Neural progenitor cell (in vitro differentiated cells): Measurements from ENCODE around the gene NT5DC1. TPM values are rescaled to one million over a fixed set of nuclear protein-coding genes. Genes with fewer than 3 reads are reported as not detected.

Experiments
- DNase-seq: peaks from one replicate; pipeline ENCODE4 v3.0.0-alpha.2; 2016; ENCODE audit warnings: low spot score
- H2AFZ ChIP-seq: fragments of 200-600 bp; sonication (generic); replicated peaks from 2 replicates; pipeline ENCODE4 v1.6.1; 2016; ENCODE audit warnings: antibody characterized with exemption
- H3F3A ChIP-seq: fragments of 200-600 bp; sonication (generic); 2 replicates; pipeline ENCODE4 v1.6.1; 2016; ENCODE audit warnings: antibody characterized with exemption, low read depth
- H3K27ac ChIP-seq: fragments of 200-600 bp; sonication (generic); 2 replicates; pipeline ENCODE4 v1.5.1; 2016; ENCODE audit warnings: mild to moderate bottlenecking
- H3K27me3 ChIP-seq: fragments of 200-600 bp; sonication (generic); 2 replicates; pipeline ENCODE4 v1.6.1; 2016; ENCODE audit warnings: mild to moderate bottlenecking, moderate library complexity
- H3K36me3 ChIP-seq: fragments of 200-600 bp; sonication (generic); 2 replicates; pipeline ENCODE4 v1.5.1; 2016
- H3K4me1 ChIP-seq: fragments of 200-600 bp; sonication (generic); 2 replicates; pipeline ENCODE4 v1.6.1; 2016; ENCODE audit warnings: mixed run types
- H3K4me2 ChIP-seq: fragments of 200-600 bp; sonication (generic); 2 replicates; pipeline ENCODE4 v1.6.1; 2016
- H3K4me3 ChIP-seq: fragments of 200-600 bp; sonication (generic); 2 replicates; pipeline ENCODE4 v1.5.1; 2016
- H3K79me2 ChIP-seq: fragments of 200-600 bp; sonication (generic); 2 replicates; pipeline ENCODE4 v1.6.1; 2016; ENCODE audit warnings: low read depth
- H3K9ac ChIP-seq: fragments of 200-600 bp; sonication (generic); 2 replicates; pipeline ENCODE4 v1.6.1; 2016
- H3K9me3 ChIP-seq: fragments of 200-600 bp; sonication (generic); 2 replicates; pipeline ENCODE4 v1.5.1; 2016; ENCODE audit warnings: low read depth
- H4K20me1 ChIP-seq: fragments of 200-600 bp; sonication (generic); 2 replicates; pipeline ENCODE4 v1.6.1; 2016; ENCODE audit warnings: low read depth
- H3K27ac Mint-ChIP-seq: 3 replicates; pipeline ENCODE4 v1.8.0; 2021; ENCODE audit warnings: mixed read lengths
- H3K27me3 Mint-ChIP-seq: 2 replicates; pipeline ENCODE4 v1.8.0; 2022; ENCODE audit warnings: low read depth, mild to moderate bottlenecking, inconsistent platforms, moderate library complexity, mixed read lengths; ENCODE audit not compliant: insufficient read depth
- H3K36me3 Mint-ChIP-seq: 3 replicates; pipeline ENCODE4 v1.8.0; 2021; ENCODE audit warnings: mixed read lengths
- H3K4me1 Mint-ChIP-seq: 3 replicates; pipeline ENCODE4 v1.8.0; 2021; ENCODE audit warnings: mixed read lengths
- H3K4me3 Mint-ChIP-seq: 3 replicates; pipeline ENCODE4 v1.8.0; 2021; ENCODE audit warnings: mild to moderate bottlenecking, moderate library complexity, mixed read lengths
- H3K9me3 Mint-ChIP-seq: 3 replicates; pipeline ENCODE4 v1.8.0; 2020; ENCODE audit warnings: mixed read lengths
- CTCF ChIP-seq: fragments of 200-600 bp; sonication (generic); IDR thresholded peaks from 2 replicates; pipeline ENCODE4 v1.5.1; 2017; ENCODE audit warnings: antibody characterized with exemption, mild to moderate bottlenecking
- EZH2 ChIP-seq: fragments of 200-600 bp; sonication (generic); IDR thresholded peaks from 2 replicates; pipeline ENCODE4 v1.6.1; 2017; ENCODE audit warnings: antibody characterized with exemption, mild to moderate bottlenecking, moderate library complexity
- EZH2phosphoT487 ChIP-seq: fragments of 200-600 bp; sonication (generic); IDR thresholded peaks from 2 replicates; pipeline ENCODE4 v1.6.1; 2017; ENCODE audit warnings: antibody characterized with exemption
- total RNA-seq: library from RNA; depleted of rRNA; stranded (reverse); fragments of >200 nt; gene quantifications from 2 replicates; pipeline ENCODE4 v1.2.3, GENCODE V29; 2015; ENCODE audit warnings: low replicate concordance

NT5DC1 gene
- total RNA-seq, 1 donor from 2014 or later = 19.3 TPM

DNA sequence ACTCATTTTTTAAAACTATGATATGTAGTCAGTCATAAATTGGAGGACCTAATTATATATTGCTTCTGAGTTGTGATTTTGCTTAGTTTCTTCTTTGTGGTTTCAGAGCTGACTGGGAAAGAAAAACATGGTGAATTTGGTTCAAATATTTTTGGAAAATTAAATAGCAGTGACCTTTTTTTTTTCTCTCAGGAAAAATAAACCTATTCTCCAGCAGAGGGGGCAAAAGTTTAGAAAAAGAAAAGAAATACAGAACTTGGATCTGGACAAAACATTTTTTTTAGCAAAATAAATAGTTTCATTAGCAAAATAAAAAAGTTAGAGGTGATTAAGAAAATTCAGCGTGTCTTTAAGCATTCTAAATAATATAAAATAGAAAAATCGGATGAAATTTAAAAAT lies 15.1 kb downstream of the NT5DC1 start:
- H3K4me3 ChIP-seq = no peak overlapping the region
- Mint-ChIP-seq H3K9me3 (no peaks in the 10 kb centered on the region), H3K27ac (no peak overlapping the region), H3K4me1 (no peaks in the 10 kb centered on the region), H3K4me3 (no peak overlapping the region), H3K27me3 (no peaks in the 10 kb centered on the region), H3K36me3 (peaks cover 11% of the 10 kb centered on the region)
- H2AFZ ChIP-seq = no peak overlapping the region
- no peak overlapping the region for H3K27ac ChIP-seq
- H4K20me1 ChIP-seq = no peaks in the 10 kb centered on the region
- TF ChIP-seq CTCF = peak; percentile 54
- TF ChIP-seq EZH2phosphoT487 = no peak
- DNase-seq = no peak
- H3F3A ChIP-seq = no peaks in the 10 kb centered on the region
- no peaks in the 10 kb centered on the region for H3K9me3 ChIP-seq
- H3K4me2 ChIP-seq = no peak overlapping the region
- H3K4me1 ChIP-seq = no peaks in the 10 kb centered on the region
- H3K36me3 ChIP-seq = peaks cover 12% of the 10 kb centered on the region
- no peaks in the 10 kb centered on the region for H3K79me2 ChIP-seq
- H3K27me3 ChIP-seq = no peaks in the 10 kb centered on the region
- no peak overlapping the region for H3K9ac ChIP-seq

DNA sequence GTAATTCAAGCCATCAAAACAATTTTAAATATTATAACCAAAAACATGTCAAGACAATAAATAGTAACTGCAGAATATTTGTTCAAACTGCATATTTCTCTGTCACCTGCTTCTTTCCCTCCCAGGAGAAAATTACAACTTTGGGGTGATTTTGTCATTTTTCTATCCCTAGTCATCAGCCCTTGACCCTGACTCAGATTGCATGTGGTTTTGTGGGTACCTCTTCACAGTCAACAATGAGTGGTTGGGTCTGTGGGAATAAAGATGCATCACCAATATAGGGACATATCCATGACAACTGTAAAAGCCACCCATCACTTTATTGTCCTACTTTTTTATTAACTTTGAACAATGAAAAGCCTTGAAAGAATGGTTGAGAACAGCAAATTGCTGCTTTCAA lies 18.0 kb downstream of the NT5DC1 start:
- DNase-seq = no peak
- no peak overlapping the region for H3K4me3 Mint-ChIP-seq
- Histone ChIP-seq H3K9me3 (no peaks in the 10 kb centered on the region), H3K4me1 (no peaks in the 10 kb centered on the region), H2AFZ (no peak overlapping the region), H3K36me3 (peaks cover 12% of the 10 kb centered on the region), H3K4me3 (no peak overlapping the region), H3K27ac (no peak overlapping the region), H3K79me2 (no peaks in the 10 kb centered on the region), H3K9ac (no peak overlapping the region), H3K4me2 (no peak overlapping the region), H3K27me3 (no peaks in the 10 kb centered on the region), H4K20me1 (no peaks in the 10 kb centered on the region), H3F3A (no peaks in the 10 kb centered on the region)
- TF ChIP-seq EZH2phosphoT487 = no peak
- no peak for TF ChIP-seq EZH2
- no peak for TF ChIP-seq CTCF
- H3K9me3 Mint-ChIP-seq = no peaks in the 10 kb centered on the region
- no peak overlapping the region for H3K27ac Mint-ChIP-seq
- H3K27me3 Mint-ChIP-seq = no peaks in the 10 kb centered on the region
- peaks cover 4% of the 10 kb centered on the region for H3K36me3 Mint-ChIP-seq
- H3K4me1 Mint-ChIP-seq = no peaks in the 10 kb centered on the region

DNA sequence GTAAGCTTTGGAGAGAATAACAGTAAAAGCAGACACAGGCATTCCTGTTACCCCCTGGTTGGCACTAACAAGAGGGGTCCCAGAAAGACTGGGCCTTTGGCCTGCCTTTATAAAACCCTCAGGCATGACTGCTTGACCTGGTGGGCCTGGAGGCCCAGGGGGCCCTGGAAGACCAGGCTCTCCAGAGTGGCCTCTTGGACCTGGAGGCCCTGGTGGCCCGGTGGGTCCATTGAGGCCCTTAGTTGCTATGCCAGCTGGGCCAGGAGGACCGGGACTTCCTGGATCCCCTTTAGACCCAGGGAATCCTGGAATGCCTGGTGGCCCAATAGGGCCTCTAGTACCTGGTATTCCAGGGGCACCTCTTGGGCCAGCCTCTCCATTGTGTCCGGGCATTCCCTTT lies 19.8 kb downstream of the NT5DC1 start:
- TF ChIP-seq CTCF = no peak
- TF ChIP-seq EZH2phosphoT487 = no peak
- TF ChIP-seq EZH2 = no peak
- no peaks in the 10 kb centered on the region for H3K36me3 Mint-ChIP-seq
- H3K27ac Mint-ChIP-seq = no peak overlapping the region
- Histone ChIP-seq H3K36me3 (peaks cover 12% of the 10 kb centered on the region), H3K79me2 (no peaks in the 10 kb centered on the region), H3K27ac (no peak overlapping the region), H2AFZ (no peak overlapping the region), H3K4me3 (no peak overlapping the region), H3K4me2 (no peak overlapping the region), H3K27me3 (no peaks in the 10 kb centered on the region), H3K9ac (no peak overlapping the region), H3F3A (no peaks in the 10 kb centered on the region), H3K9me3 (no peaks in the 10 kb centered on the region), H3K4me1 (no peaks in the 10 kb centered on the region), H4K20me1 (no peaks in the 10 kb centered on the region)
- no peak overlapping the region for H3K4me3 Mint-ChIP-seq
- DNase-seq = no peak
- H3K27me3 Mint-ChIP-seq = no peaks in the 10 kb centered on the region
- H3K4me1 Mint-ChIP-seq = no peaks in the 10 kb centered on the region
- H3K9me3 Mint-ChIP-seq = no peaks in the 10 kb centered on the region

GRCh38 chr6:116126032-116126431 lies 25.4 kb downstream of the NT5DC1 start, which contains the start of gene COL10A1:
Gene COL10A1, minus strand, starts transcription at chr6:116126132. Its CDS starts 640 bp downstream, at chr6:116125492.
- no peak within 1 kb of the TSS for H3K4me3 ChIP-seq
- Mint-ChIP-seq H3K4me3 (no peak within 1 kb of the TSS), H3K9me3 (no peaks in the 10 kb centered on the region), H3K27me3 (no peaks in the 10 kb centered on the region), H3K36me3 (no peaks in the 10 kb centered on the region), H3K4me1 (no peaks in the 10 kb centered on the region), H3K27ac (no peak within 1 kb of the TSS)
- no peaks in the 10 kb centered on the region for H3F3A ChIP-seq
- H3K27me3 ChIP-seq = no peaks in the 10 kb centered on the region
- no peak within 1 kb of the TSS for H3K27ac ChIP-seq
- H3K9me3 ChIP-seq = no peaks in the 10 kb centered on the region
- TF ChIP-seq EZH2 (no peak), CTCF (no peak)
- no peaks in the 10 kb centered on the region for H3K4me1 ChIP-seq
- H3K79me2 ChIP-seq = no peaks in the 10 kb centered on the region
- H4K20me1 ChIP-seq = no peaks in the 10 kb centered on the region
- no peaks in the 10 kb centered on the region for H3K36me3 ChIP-seq
- H3K4me2 ChIP-seq = no peak within 1 kb of the TSS
- no peak for DNase-seq
- H2AFZ ChIP-seq = no peak within 1 kb of the TSS
- H3K9ac ChIP-seq = no peak within 1 kb of the TSS
